WERI-Rb-1 (cell line): ENCODE measurements around the gene ZNF668.
A peak's percentile ranks its signal among the peaks of the same experiment; 100 is the strongest.
"Not testable (repeated sequence)": the region's sequence is repeated elsewhere in the genome, so short reads cannot be mapped to it uniquely, and the experiment has no call there.

Source experiments
- DNase-seq: peaks from one replicate; pipeline ENCODE4 v3.0.0-alpha.2; 2020
- H3K27ac ChIP-seq: fragments of 250-450 bp; sonication (Bioruptor Pico); 2 replicates; pipeline ENCODE4 v1.5.1; 2020; ENCODE audit warnings: mild to moderate bottlenecking, moderate library complexity
- H3K27me3 ChIP-seq: fragments of 250-450 bp; sonication (Bioruptor Pico); 2 replicates; pipeline ENCODE4 v1.5.1; 2021; ENCODE audit warnings: mild to moderate bottlenecking, low read depth, moderate library complexity; ENCODE audit not compliant: insufficient read depth, severe bottlenecking
- H3K36me3 ChIP-seq: fragments of 250-450 bp; sonication (Bioruptor Pico); 2 replicates; pipeline ENCODE4 v1.5.1; 2020; ENCODE audit warnings: mild to moderate bottlenecking, moderate library complexity
- H3K4me3 ChIP-seq: 2 replicates; pipeline ENCODE4 v1.5.1; 2011; ENCODE audit warnings: low read depth, mild to moderate bottlenecking, control low read depth, low read length
- H3K9me3 ChIP-seq: fragments of 250-450 bp; sonication (Bioruptor Pico); 2 replicates; pipeline ENCODE4 v1.5.1; 2021; ENCODE audit warnings: mild to moderate bottlenecking, moderate library complexity; ENCODE audit not compliant: severe bottlenecking
- CTCF ChIP-seq: IDR thresholded peaks from 2 replicates; pipeline ENCODE4 v1.5.1; 2011; ENCODE audit warnings: low read depth, mild to moderate bottlenecking, control low read depth, inconsistent platforms, low read length

The ZNF668 gene

DNA sequence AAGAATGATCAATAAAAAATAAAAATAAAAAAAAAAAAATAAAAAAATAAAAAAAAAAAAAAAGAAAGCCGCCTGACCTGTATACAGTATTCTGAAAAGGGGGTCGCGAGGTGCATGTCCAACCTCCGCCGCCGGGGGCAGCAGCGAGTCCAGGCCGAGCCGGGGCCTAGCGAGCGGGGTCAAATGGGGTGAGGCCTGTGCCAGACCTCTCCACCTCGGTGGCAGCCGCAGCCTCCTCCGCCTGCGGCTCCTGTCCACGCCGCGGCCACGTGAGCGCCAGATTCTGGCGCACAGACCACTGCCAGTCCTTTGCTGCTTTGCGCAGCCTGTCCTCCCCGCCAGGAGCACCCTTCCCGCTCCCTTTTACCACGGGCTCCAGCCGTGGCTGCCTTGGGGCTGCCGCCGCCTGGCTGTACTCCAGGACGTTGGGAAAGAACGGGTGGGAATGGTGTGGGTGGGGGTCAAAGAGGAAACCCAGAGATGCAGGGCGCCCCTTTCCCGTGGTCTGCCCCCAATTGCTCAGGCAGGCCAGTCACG is 31.7 kb upstream of the ZNF668 start:
- Histone ChIP-seq H3K27ac (peak overlapping the region; percentile 86), H3K36me3 (peaks cover 17% of the 10 kb centered on the region), H3K9me3 (no peaks in the 10 kb centered on the region), H3K27me3 (no peaks in the 10 kb centered on the region), H3K4me3 (no peak overlapping the region)
- DNase-seq, result peak; percentile 89
- TF ChIP-seq CTCF, result peak; percentile 85

GRCh38 chr16:31100876-31101641 is 27.0 kb upstream of the ZNF668 start:
- not testable (repeated sequence) for DNase-seq, H3K36me3 ChIP-seq

GRCh38 chr16:31099860-31100638 is 26.0 kb upstream of the ZNF668 start:
- TF ChIP-seq CTCF, result no peak
- no peaks in the 10 kb centered on the region for H3K36me3 ChIP-seq
- no peak for DNase-seq
- H3K9me3 ChIP-seq, result no peaks in the 10 kb centered on the region
- no peak overlapping the region for H3K27ac ChIP-seq
- H3K27me3 ChIP-seq, result no peaks in the 10 kb centered on the region
- H3K4me3 ChIP-seq, result no peak overlapping the region

More at GRCh38 chr16:31100876-31101641, 27.0 kb upstream of the ZNF668 start:
- not testable (repeated sequence) for H3K27me3 ChIP-seq, H3K9me3 ChIP-seq, H3K27ac ChIP-seq, H3K4me3 ChIP-seq

DNA sequence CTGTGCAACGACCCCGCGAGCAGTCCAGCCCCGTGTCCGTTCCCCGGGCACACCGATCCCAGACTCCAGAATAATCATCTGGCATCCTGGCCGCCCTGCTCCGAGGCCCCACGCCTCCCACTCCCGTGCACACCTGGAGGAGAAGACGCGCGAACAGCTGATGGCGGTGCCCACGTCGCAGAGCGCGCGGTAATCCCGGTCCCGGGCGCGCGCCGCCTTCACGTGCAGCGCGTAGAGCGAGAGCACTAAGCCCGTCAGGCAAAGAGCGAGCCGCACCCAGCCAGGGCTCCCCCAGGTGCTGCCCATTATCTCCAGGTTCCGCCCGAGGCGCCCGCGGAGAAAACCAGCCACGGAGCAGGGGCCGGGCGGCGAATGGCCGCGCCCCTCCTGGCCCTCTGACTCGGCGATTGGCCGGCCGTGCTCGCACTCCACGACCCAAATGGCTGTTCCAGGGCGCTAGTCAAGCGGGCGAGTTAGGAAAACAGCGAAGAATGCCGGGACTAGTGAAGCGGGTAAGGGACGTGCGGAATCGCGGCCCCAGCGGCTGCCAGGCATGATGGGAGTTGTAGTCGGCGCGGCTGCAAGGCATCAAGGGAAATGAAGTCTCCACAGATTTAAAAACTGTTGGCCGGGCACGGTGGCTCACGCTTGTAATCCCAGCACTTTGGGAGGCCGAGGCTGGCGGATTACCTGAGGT is 20.5 kb upstream of the ZNF668 start, which contains the start of gene VKORC1:
Gene VKORC1, minus strand, starts transcription at position 374 of the 697 bp plus-strand sequence. Its CDS starts 68 bp downstream, at position 306.
- Histone ChIP-seq H3K27me3 (no peaks in the 10 kb centered on the region), H3K9me3 (no peaks in the 10 kb centered on the region), H3K4me3 (peak within 1 kb of the TSS; percentile 96), H3K36me3 (peaks cover 24% of the 10 kb centered on the region), H3K27ac (peak within 1 kb of the TSS; percentile 80)
- no peak for TF ChIP-seq CTCF
- DNase-seq, result peak; percentile 97

DNA sequence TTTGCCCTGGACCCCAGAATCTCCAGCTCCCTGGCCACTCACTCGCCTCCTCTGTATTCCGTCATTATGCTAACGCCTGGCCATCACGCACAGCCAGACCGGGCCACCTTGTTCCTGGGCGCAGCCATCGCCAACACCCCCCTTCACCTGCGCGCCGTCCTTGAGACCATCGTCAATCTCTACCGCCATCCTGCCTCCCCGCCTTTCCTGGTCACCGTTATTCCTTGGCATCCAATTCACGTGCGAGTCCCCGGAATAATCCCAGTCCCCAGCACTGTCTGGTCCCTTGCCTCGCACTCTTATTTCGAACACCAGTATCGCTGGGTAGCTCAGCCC is 20.0 kb upstream of the ZNF668 start:
- no peak for DNase-seq
- Histone ChIP-seq H3K27ac (peak overlapping the region; percentile 80), H3K27me3 (no peaks in the 10 kb centered on the region)

More for the DNA sequence above, 20.0 kb upstream of the ZNF668 start:
- Histone ChIP-seq H3K4me3 (peak overlapping the region; percentile 96), H3K9me3 (no peaks in the 10 kb centered on the region), H3K36me3 (peaks cover 30% of the 10 kb centered on the region)
- TF ChIP-seq CTCF, result no peak
